ENCODE data around the gene OARD1.

OARD1 gene

DNA sequence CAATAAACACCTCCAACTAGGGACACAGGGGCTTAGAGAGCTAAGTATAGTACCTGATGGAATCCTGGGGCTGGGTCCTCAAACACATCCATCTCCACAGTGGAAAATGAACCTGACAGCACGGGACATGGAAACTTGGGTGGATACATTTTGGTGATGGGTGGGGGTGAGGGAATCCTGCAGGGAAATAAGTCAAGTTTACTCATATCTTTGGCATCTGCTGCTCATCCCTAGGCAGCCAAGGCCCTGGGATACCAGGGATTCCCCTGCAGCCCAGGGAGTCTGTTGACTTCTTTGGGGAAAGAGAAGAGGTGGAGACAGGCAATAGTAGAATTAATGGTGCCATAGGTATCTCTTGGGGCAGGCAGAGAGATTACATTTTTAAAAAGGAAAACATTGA lies 12.6 kb downstream of the OARD1 start:
- Histone ChIP-seq H3K4me2 (ENCODE audit: low read length, poor library complexity, severe bottlenecking) (no peak overlapping the region), H2BK5ac (ENCODE audit: low read depth, low read length, poor library complexity, severe bottlenecking) (no peak overlapping the region), H3K9ac (ENCODE audit: low read length) (no peak overlapping the region), H4K8ac (ENCODE audit: low read length) (no peak overlapping the region), H3K27ac (ENCODE audit: low read length, poor library complexity, severe bottlenecking) (no peak overlapping the region), H2AFZ (ENCODE audit: low read depth, low read length) (no peak overlapping the region), H2BK120ac (ENCODE audit: low read depth, low read length) (no peak overlapping the region), H3K4ac (ENCODE audit: low read depth in 1 of 2, low read length in 2 of 2) (no peak overlapping the region), H3K18ac (ENCODE audit: low read depth in 1 of 2, low read length in 2 of 2) (no peak overlapping the region), H2AK5ac (ENCODE audit: low read length, severe bottlenecking) (no peak overlapping the region), H2BK15ac (ENCODE audit: low read depth, poor library complexity, severe bottlenecking) (no peak overlapping the region), H3K23ac (ENCODE audit: low read length in 2 of 2) (no peak overlapping the region), H3K4me3 (ENCODE audit: insufficient read depth in 1 of 2, low read depth in 1 of 2, low read length in 2 of 2) (no peak overlapping the region), H3K27me3 (ENCODE audit: control insufficient read depth in 1 of 2, insufficient read depth in 1 of 2, low read length in 2 of 2) (peaks cover 0 to 2% of the 10 kb centered on the region in 2 experiments), H3K4me1 (ENCODE audit: control insufficient read depth, insufficient read depth, low read depth, low read length) (peaks cover 6% of the 10 kb centered on the region), H3K9me3 (ENCODE audit: control insufficient read depth, low read length) (no peaks in the 10 kb centered on the region), H2BK12ac (ENCODE audit: low read length in 2 of 2) (no peak overlapping the region), H3K36me3 (ENCODE audit: control insufficient read depth in 1 of 2, insufficient read depth in 2 of 2, low read depth in 1 of 2, low read length in 2 of 2) (peaks cover 5 to 9% of the 10 kb centered on the region in 2 experiments), H4K91ac (ENCODE audit: low read length) (no peak overlapping the region), H3K14ac (ENCODE audit: low read length in 2 of 2) (no peak overlapping the region), H3K79me1 (replicated peaks; ENCODE audit: low read length, poor library complexity, severe bottlenecking) (no peaks in the 10 kb centered on the region)
- WGBS: 73% methylated on average over 1 of the region's 1 CpG
- DNase-seq: peak; percentile 46

DNA sequence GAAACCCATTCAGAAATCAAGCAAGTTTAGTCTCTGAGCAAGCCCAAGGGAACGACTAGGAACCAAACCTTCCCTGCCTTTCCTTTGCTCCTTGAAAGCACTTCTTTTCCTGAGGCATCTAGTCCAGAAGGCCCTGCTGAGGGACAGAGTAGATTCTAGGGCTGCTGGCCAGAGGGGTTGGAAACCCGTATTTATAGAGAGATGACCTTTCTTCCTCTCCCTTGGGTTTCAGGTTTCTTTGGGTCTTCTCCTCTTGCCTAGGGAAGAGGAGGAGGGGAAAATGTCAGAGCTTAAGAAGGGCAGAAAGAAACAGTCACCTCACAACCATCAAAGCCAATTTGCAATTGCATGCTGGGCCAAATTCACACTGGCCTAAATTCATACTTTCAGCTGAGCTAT lies 13.4 kb downstream of the OARD1 start:
- peaks cover 2 to 5% of the 10 kb centered on the region in 2 experiments for H3K36me3 ChIP-seq (ENCODE audit: control insufficient read depth in 1 of 2, insufficient read depth in 2 of 2, low read depth in 1 of 2, low read length in 2 of 2)
- no peak overlapping the region for H3K4me2 ChIP-seq (ENCODE audit: low read length, poor library complexity, severe bottlenecking)
- H3K9ac ChIP-seq (ENCODE audit: low read length): no peak overlapping the region
- no peak for DNase-seq
- 80% methylated on average over 1 of the region's 2 CpGs for WGBS
- H2BK5ac ChIP-seq (ENCODE audit: low read depth, low read length, poor library complexity, severe bottlenecking): no peak overlapping the region
- no peak overlapping the region for H4K8ac ChIP-seq (ENCODE audit: low read length)
- H2AFZ ChIP-seq (ENCODE audit: low read depth, low read length): no peak overlapping the region
- no peak overlapping the region for H2BK12ac ChIP-seq (ENCODE audit: low read length in 2 of 2)
- H3K4me1 ChIP-seq (ENCODE audit: control insufficient read depth, insufficient read depth, low read depth, low read length): peaks cover 6% of the 10 kb centered on the region
- no peak overlapping the region for H2AK5ac ChIP-seq (ENCODE audit: low read length, severe bottlenecking)
- no peak overlapping the region for H3K4ac ChIP-seq (ENCODE audit: low read depth in 1 of 2, low read length in 2 of 2)
- no peak overlapping the region for H3K14ac ChIP-seq (ENCODE audit: low read length in 2 of 2)
- no peak overlapping the region for H3K4me3 ChIP-seq (ENCODE audit: insufficient read depth in 1 of 2, low read depth in 1 of 2, low read length in 2 of 2)
- H3K27me3 ChIP-seq (ENCODE audit: control insufficient read depth in 1 of 2, insufficient read depth in 1 of 2, low read length in 2 of 2): peaks cover 0 to 5% of the 10 kb centered on the region in 2 experiments
- no peaks in the 10 kb centered on the region for H3K79me1 ChIP-seq (replicated peaks; ENCODE audit: low read length, poor library complexity, severe bottlenecking)
- H4K91ac ChIP-seq (ENCODE audit: low read length): no peak overlapping the region
- no peak overlapping the region for H3K23ac ChIP-seq (ENCODE audit: low read length in 2 of 2)
- H2BK120ac ChIP-seq (ENCODE audit: low read depth, low read length): no peak overlapping the region
- H3K18ac ChIP-seq (ENCODE audit: low read depth in 1 of 2, low read length in 2 of 2): no peak overlapping the region
- no peaks in the 10 kb centered on the region for H3K9me3 ChIP-seq (ENCODE audit: control insufficient read depth, low read length)
- H2BK15ac ChIP-seq (ENCODE audit: low read depth, poor library complexity, severe bottlenecking): no peak overlapping the region
- no peak overlapping the region for H3K27ac ChIP-seq (ENCODE audit: low read length, poor library complexity, severe bottlenecking)

DNA sequence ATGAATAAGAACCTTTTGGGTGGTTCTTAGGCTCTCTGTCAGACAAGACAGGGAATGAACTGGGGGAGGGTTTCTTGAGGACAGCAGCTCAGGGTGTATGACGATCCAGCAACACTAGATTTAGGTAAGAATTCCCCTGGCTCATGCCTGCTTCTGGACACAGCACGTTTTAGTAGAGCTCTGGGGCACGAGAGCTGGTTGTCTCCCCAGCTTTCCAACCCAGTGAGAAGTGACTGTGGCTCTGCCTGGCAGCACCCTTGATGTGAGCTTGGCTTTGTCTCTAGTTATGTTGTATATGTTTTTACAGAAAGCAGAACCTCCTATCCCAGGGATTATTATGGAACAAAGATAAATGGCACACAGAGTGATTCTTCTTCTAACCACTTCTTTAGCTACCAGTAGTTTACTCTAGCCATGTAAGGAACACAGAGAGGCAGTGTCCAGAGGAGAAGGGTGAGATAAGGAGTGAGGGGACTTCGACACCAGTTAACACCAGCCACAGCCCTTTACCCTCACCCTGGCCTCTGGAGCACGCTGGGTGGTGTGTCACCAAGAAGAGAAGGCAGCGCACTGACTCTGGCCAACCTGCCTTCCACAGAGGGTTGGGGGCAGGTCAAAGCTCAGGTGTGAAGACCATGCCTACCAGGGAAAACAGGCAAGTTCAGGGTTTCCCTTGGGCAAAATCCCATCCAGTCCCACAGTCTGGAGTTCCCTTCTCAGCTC lies 15.2 kb downstream of the OARD1 start:
- H2AK5ac ChIP-seq (ENCODE audit: low read length, severe bottlenecking): no peak overlapping the region
- H2BK15ac ChIP-seq (ENCODE audit: low read depth, poor library complexity, severe bottlenecking): no peak overlapping the region
- no peak overlapping the region for H2AFZ ChIP-seq (ENCODE audit: low read depth, low read length)
- H4K91ac ChIP-seq (ENCODE audit: low read length): no peak overlapping the region
- H4K8ac ChIP-seq (ENCODE audit: low read length): no peak overlapping the region
- H3K4me1 ChIP-seq (ENCODE audit: control insufficient read depth, insufficient read depth, low read depth, low read length): peaks cover 6% of the 10 kb centered on the region
- H3K9me3 ChIP-seq (ENCODE audit: control insufficient read depth, low read length): no peaks in the 10 kb centered on the region
- H3K4me2 ChIP-seq (ENCODE audit: low read length, poor library complexity, severe bottlenecking): no peak overlapping the region
- H3K23ac ChIP-seq (ENCODE audit: low read length in 2 of 2): no peak overlapping the region
- H3K18ac ChIP-seq (ENCODE audit: low read depth in 1 of 2, low read length in 2 of 2): no peak overlapping the region
- no peaks in the 10 kb centered on the region for H3K79me1 ChIP-seq (replicated peaks; ENCODE audit: low read length, poor library complexity, severe bottlenecking)
- H3K27me3 ChIP-seq (ENCODE audit: control insufficient read depth in 1 of 2, insufficient read depth in 1 of 2, low read length in 2 of 2): peaks cover 0 to 5% of the 10 kb centered on the region in 2 experiments
- H3K36me3 ChIP-seq (ENCODE audit: control insufficient read depth in 1 of 2, insufficient read depth in 2 of 2, low read depth in 1 of 2, low read length in 2 of 2): peaks cover 0 to 5% of the 10 kb centered on the region in 2 experiments
- no peak overlapping the region for H3K27ac ChIP-seq (ENCODE audit: low read length, poor library complexity, severe bottlenecking)
- H2BK5ac ChIP-seq (ENCODE audit: low read depth, low read length, poor library complexity, severe bottlenecking): no peak overlapping the region
- no peak for DNase-seq
- WGBS: 90% methylated on average over 6 of the region's 6 CpGs
- no peak overlapping the region for H3K4ac ChIP-seq (ENCODE audit: low read depth in 1 of 2, low read length in 2 of 2)
- H3K14ac ChIP-seq (ENCODE audit: low read length in 2 of 2): no peak overlapping the region
- peak overlapping the region in 1 of 2 experiments; percentile 27 for H2BK12ac ChIP-seq (ENCODE audit: low read length in 2 of 2)
- no peak overlapping the region for H3K9ac ChIP-seq (ENCODE audit: low read length)
- no peak overlapping the region for H2BK120ac ChIP-seq (ENCODE audit: low read depth, low read length)
- H3K4me3 ChIP-seq (ENCODE audit: insufficient read depth in 1 of 2, low read depth in 1 of 2, low read length in 2 of 2): no peak overlapping the region

DNA sequence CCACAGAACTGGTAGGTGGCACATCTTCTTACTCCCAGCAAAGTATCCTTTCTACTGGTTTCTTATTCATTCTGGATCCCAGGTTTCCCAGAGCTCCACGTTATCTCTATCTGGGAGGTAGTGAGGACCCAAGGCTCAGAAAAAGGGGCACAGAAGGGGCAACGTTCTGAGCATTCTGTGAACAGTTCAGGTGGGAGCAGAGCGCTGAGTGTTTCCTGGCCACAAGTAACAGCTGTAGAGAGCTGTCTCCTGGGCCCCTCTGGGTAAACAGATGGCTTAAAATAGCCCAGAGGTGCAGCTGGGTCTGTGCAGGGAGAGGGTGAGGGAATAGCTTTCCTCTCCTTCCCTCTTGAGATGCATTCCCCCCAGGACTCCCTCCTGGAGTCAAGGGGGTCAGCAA lies 17.0 kb downstream of the OARD1 start:
- Histone ChIP-seq H3K9me3 (ENCODE audit: control insufficient read depth, low read length) (no peaks in the 10 kb centered on the region), H3K36me3 (ENCODE audit: control insufficient read depth in 1 of 2, insufficient read depth in 2 of 2, low read depth in 1 of 2, low read length in 2 of 2) (no peaks in the 10 kb centered on the region), H3K14ac (ENCODE audit: low read length in 2 of 2) (no peak overlapping the region), H3K4me3 (ENCODE audit: insufficient read depth in 1 of 2, low read depth in 1 of 2, low read length in 2 of 2) (no peak overlapping the region), H3K18ac (ENCODE audit: low read depth in 1 of 2, low read length in 2 of 2) (no peak overlapping the region), H3K79me1 (replicated peaks; ENCODE audit: low read length, poor library complexity, severe bottlenecking) (no peaks in the 10 kb centered on the region), H3K23ac (ENCODE audit: low read length in 2 of 2) (peak overlapping the region in 1 of 2 experiments; percentile 5), H3K4me2 (ENCODE audit: low read length, poor library complexity, severe bottlenecking) (no peak overlapping the region), H2BK15ac (ENCODE audit: low read depth, poor library complexity, severe bottlenecking) (no peak overlapping the region), H4K91ac (ENCODE audit: low read length) (no peak overlapping the region), H4K8ac (ENCODE audit: low read length) (no peak overlapping the region), H2AK5ac (ENCODE audit: low read length, severe bottlenecking) (peak overlapping the region; percentile 10), H2AFZ (ENCODE audit: low read depth, low read length) (no peak overlapping the region), H3K27ac (ENCODE audit: low read length, poor library complexity, severe bottlenecking) (no peak overlapping the region), H3K9ac (ENCODE audit: low read length) (no peak overlapping the region), H3K27me3 (ENCODE audit: control insufficient read depth in 1 of 2, insufficient read depth in 1 of 2, low read length in 2 of 2) (peaks cover 0 to 5% of the 10 kb centered on the region in 2 experiments), H2BK12ac (ENCODE audit: low read length in 2 of 2) (no peak overlapping the region), H2BK120ac (ENCODE audit: low read depth, low read length) (no peak overlapping the region), H2BK5ac (ENCODE audit: low read depth, low read length, poor library complexity, severe bottlenecking) (no peak overlapping the region), H3K4ac (ENCODE audit: low read depth in 1 of 2, low read length in 2 of 2) (no peak overlapping the region), H3K4me1 (ENCODE audit: control insufficient read depth, insufficient read depth, low read depth, low read length) (peaks cover 4% of the 10 kb centered on the region)
- peak; percentile 43 for DNase-seq
- WGBS: 36% methylated on average over 3 of the region's 3 CpGs
